Astrocyte of the cerebellum (primary cell): ENCODE results near the gene ZNF628.

ENCODE experiments used
- DNase-seq: peaks from one replicate; pipeline ENCODE4 v3.0.0-alpha.2; 2011; ENCODE audit warnings: low read depth
- H3K4me3 ChIP-seq: 2 replicates; pipeline ENCODE4 v1.5.1; 2011; ENCODE audit warnings: mild to moderate bottlenecking, low read depth, low read length, moderate library complexity
- in situ Hi-C: cut with HindIII; loops from 2 replicates; pipeline ENCODE4 v1.10.0; 2017; ENCODE audit warnings: low sequenced_read_pairs
- TF ChIP-seq, protein P1 (sequence below): IDR thresholded peaks from 2 replicates; pipeline ENCODE4 v1.5.1; 2012; ENCODE audit warnings: low read length, low read depth, moderate library complexity, mild to moderate bottlenecking; ENCODE audit errors: missing control alignments

Gene ZNF628

DNA sequence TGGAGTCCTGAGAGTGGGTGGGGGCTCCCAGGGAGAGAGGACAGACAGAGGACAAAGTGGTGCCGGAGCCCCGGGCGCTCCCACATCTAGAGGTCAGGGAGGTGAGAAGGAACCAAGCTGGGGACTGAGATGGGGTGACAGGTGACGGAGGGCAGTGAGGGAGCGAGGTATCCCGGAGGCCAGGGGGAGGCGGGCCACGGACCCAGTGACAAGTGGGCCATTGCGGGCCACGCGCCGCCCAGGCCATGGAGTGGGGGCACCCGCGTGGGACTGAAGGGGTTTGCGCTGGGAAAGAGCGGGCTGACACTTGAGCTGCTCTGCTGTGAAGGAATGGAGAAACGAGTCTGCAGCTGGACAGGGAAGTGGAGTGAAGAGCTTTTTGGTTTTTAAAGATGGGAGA is 2.6 kb downstream of the ZNF628 start:
- DNase-seq = no peak
- no peak overlapping the region for H3K4me3 ChIP-seq
- TF ChIP-seq, protein P1, sequence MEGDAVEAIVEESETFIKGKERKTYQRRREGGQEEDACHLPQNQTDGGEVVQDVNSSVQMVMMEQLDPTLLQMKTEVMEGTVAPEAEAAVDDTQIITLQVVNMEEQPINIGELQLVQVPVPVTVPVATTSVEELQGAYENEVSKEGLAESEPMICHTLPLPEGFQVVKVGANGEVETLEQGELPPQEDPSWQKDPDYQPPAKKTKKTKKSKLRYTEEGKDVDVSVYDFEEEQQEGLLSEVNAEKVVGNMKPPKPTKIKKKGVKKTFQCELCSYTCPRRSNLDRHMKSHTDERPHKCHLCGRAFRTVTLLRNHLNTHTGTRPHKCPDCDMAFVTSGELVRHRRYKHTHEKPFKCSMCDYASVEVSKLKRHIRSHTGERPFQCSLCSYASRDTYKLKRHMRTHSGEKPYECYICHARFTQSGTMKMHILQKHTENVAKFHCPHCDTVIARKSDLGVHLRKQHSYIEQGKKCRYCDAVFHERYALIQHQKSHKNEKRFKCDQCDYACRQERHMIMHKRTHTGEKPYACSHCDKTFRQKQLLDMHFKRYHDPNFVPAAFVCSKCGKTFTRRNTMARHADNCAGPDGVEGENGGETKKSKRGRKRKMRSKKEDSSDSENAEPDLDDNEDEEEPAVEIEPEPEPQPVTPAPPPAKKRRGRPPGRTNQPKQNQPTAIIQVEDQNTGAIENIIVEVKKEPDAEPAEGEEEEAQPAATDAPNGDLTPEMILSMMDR = no peak
- in situ Hi-C loops = no loop called here

GRCh38 chr19:55479451-55480230 is 3.2 kb downstream of the ZNF628 start:
- TF ChIP-seq, protein P1 = no peak
- H3K4me3 ChIP-seq = no peak overlapping the region
- in situ Hi-C loops = no loop called here
- no peak for DNase-seq

GRCh38 chr19:55481148-55481793 is 4.9 kb downstream of the ZNF628 start:
- TF ChIP-seq, protein P1 = no peak
- no peak for DNase-seq
- no peak overlapping the region for H3K4me3 ChIP-seq
- in situ Hi-C loops = no loop called here

- no peak overlapping the region for H3K4me3 ChIP-seq
- DNase-seq = no peak
- TF ChIP-seq, protein P1 = no peak
- in situ Hi-C loops = no loop called here
Measured at GRCh38 chr19:55481794-55482155, 5.4 kb downstream of the ZNF628 start.

DNA sequence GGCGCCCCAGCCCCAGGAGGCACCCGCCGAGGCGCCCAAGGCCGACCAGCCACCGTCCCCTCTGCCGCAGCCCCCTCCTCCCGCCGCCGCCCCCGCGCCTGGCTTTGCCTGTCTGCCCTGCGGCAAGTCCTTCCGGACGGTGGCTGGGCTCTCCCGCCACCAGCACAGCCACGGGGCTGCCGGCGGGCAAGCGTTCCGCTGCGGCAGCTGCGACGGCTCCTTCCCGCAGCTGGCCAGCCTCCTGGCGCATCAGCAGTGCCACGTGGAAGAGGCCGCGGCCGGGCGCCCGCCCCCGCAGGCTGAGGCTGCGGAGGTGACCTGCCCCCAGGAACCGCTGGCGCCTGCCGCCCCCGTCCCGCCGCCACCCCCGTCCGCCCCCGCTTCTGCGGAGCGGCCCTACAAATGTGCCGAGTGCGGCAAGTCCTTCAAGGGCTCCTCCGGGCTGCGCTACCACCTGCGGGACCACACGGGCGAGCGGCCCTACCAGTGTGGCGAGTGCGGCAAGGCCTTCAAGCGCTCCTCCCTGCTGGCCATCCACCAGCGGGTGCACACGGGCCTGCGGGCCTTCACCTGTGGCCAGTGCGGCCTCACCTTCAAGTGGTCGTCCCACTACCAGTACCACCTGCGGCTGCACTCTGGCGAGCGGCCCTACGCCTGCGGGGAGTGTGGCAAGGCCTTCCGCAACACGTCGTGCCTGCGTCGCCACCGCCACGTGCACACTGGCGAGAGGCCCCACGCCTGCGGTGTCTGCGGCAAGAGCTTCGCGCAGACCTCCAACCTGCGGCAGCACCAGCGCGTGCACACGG is 5.9 kb downstream of the ZNF628 start:
- TF ChIP-seq, protein P1 = no peak
- H3K4me3 ChIP-seq = no peak overlapping the region
- DNase-seq = no peak
- in situ Hi-C loops = no loop called here

DNA sequence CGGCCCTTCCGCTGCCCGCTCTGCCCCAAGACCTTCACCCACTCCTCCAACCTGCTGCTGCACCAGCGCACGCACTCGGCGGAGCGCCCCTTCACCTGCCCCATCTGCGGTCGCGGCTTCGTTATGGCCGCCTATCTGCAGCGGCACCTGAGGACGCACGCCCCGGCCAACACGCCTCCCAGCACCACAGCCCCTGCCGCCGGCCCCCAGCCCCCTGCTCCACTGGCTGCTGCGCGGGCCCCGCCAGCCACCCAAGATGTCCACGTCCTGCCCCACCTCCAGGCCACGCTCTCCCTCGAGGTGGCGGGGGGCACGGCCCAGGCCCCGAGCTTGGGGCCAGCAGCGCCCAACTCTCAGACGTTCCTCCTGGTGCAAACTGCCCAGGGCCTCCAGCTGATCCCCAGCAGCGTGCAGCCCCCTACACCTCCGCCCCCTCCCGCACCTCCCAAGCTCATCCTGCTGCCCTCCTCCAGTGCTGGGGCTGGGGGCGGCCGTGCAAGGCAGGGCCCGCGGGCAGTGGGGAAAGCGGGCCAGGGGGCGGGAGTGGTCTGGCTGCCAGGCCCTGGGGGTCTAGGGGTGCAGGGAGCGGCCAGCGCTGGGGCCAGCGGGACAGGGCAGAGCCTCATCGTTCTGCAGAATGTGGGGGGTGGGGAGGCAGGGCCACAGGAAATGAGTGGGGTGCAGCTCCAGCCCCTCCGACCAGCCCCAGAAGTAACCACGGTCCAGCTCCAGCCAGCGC is 6.7 kb downstream of the ZNF628 start:
- in situ Hi-C loops = no loop called here
- no peak overlapping the region for H3K4me3 ChIP-seq
- DNase-seq = no peak
- TF ChIP-seq, protein P1 = no peak
